VCaP (cell line): Measurements from ENCODE around the gene PRR18.

ENCODE experiments used
- H3K27ac ChIP-seq: fragments of 450-650 bp; 2 replicates; pipeline ENCODE4 v1.5.1; 2017
- CTCF ChIP-seq: fragments of 450-650 bp; conservative IDR thresholded peaks from 2 replicates; pipeline ENCODE4 v1.5.1; 2017; ENCODE audit warnings: mild to moderate bottlenecking, moderate library complexity

The PRR18 gene

GRCh38 chr6:166269301-166270039 is 38.7 kb downstream of the PRR18 start:
- no peak overlapping the region for H3K27ac ChIP-seq
- TF ChIP-seq CTCF = no peak

GRCh38 chr6:166268431-166268830 is 39.8 kb downstream of the PRR18 start:
- no peak for TF ChIP-seq CTCF

GRCh38 chr6:166267526-166267925 is 40.7 kb downstream of the PRR18 start:
- no peak for TF ChIP-seq CTCF
- no peak overlapping the region for H3K27ac ChIP-seq

More at GRCh38 chr6:166268431-166268830, 39.8 kb downstream of the PRR18 start:
- H3K27ac ChIP-seq = no peak overlapping the region

GRCh38 chr6:166266336-166266735 is 41.9 kb downstream of the PRR18 start:
- H3K27ac ChIP-seq = no peak overlapping the region
- TF ChIP-seq CTCF = no peak

GRCh38 chr6:166262743-166263515 is 45.3 kb downstream of the PRR18 start:
- no peak overlapping the region for H3K27ac ChIP-seq
- TF ChIP-seq CTCF = no peak

GRCh38 chr6:166259296-166259977 is 48.8 kb downstream of the PRR18 start:
- no peak for TF ChIP-seq CTCF
- H3K27ac ChIP-seq = no peak overlapping the region

GRCh38 chr6:166258854-166259276 is 49.3 kb downstream of the PRR18 start:
- H3K27ac ChIP-seq = no peak overlapping the region
- TF ChIP-seq CTCF = no peak
